GM19035 (cell line): Measurements from ENCODE around the gene FLCN.
"Not testable (repeated sequence)": the region's sequence is repeated elsewhere in the genome, so short reads cannot be mapped to it uniquely, and the experiment has no call there.

ENCODE experiments used
- ATAC-seq: cut with Tn5 transposase; IDR thresholded peaks from one replicate; pipeline ENCODE4 v1.9.1; 2021; ENCODE audit not compliant: unreplicated experiment

Gene FLCN

GRCh38 chr17:17237026-17237799 lies at the start of gene FLCN:
Gene FLCN, minus strand, starts transcription at chr17:17237168. Its CDS starts 9,031 bp downstream, at chr17:17228137.
- peak; percentile 83 for ATAC-seq

- ATAC-seq, result no peak
Observed at GRCh38 chr17:17285951-17286350, 49.0 kb upstream of the FLCN start.

- ATAC-seq, result peak; percentile 89
Observed at GRCh38 chr17:17280613-17281549, 43.9 kb upstream of the FLCN start, which contains the start of gene COPS3. Gene COPS3, minus strand, starts transcription at chr17:17281246. Its CDS starts 60 bp downstream, at chr17:17281186.

DNA sequence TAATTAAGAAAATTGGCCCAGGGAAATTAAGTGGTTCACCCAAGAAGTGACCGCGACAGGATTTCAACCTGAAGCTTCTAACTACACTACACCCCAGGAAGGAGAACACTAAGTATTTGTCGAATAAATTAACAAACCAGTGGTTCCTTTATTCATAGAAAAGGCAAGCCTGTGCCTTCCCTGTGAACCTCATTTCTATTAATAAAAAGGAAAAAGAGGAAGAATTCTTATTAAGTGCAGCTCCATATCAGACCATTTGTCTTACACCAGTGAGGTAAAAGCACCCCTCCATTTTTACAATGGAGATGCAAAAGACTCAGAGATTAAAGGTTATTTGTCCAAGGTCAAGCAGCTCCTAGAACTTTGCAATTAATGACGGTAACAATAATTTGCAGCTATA lies 42.3 kb upstream of the FLCN start:
- no peak for ATAC-seq

DNA sequence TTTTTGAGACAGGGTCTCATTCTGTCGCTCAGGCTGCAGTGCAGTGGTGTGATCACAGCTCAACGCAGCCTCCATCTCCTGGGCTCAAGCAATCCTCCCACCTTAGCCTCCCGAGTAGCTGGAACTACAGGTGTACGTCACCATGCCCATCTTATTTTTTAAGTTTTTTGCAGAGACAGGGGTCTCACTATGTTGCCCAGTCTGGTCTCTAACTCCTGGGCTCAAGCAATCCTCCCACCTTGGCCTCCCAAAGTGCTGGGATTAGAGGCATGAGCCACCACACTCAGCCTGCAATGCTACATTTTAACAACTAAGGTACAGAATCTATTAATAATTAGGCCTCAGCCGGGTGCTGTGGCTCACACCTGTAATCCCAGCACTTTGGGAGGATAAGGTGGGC lies 40.5 kb upstream of the FLCN start:
- not testable (repeated sequence) for ATAC-seq

- ATAC-seq, result no peak
Observed at GRCh38 chr17:17275971-17276370, 39.0 kb upstream of the FLCN start.

- ATAC-seq, result no peak
Observed at GRCh38 chr17:17269926-17270773, 33.2 kb upstream of the FLCN start.

- ATAC-seq, result no peak
Observed at GRCh38 chr17:17264430-17264829, 27.5 kb upstream of the FLCN start.

DNA sequence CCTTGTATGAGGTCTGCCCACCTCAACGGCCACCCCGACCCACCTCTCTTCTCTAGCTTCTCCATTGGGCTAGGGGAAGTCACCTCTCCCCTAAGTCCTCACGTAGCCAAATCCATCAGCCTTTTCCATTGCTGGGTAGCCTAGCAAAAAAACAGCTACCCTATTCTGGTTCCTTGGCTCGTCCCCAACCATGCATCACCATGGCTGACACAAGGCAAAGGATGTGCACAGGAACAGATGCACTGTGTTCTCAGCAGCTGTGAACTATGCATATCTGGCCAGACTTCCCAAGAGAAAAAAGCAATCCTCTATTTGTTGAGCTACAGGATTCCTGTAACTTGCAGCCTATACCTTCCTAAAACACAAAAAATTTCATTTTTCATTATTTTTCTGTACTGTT lies 22.0 kb upstream of the FLCN start:
- no peak for ATAC-seq

GRCh38 chr17:17258011-17258410 lies 21.0 kb upstream of the FLCN start:
- ATAC-seq, result no peak

GRCh38 chr17:17256316-17256715 lies 19.3 kb upstream of the FLCN start:
- no peak for ATAC-seq

DNA sequence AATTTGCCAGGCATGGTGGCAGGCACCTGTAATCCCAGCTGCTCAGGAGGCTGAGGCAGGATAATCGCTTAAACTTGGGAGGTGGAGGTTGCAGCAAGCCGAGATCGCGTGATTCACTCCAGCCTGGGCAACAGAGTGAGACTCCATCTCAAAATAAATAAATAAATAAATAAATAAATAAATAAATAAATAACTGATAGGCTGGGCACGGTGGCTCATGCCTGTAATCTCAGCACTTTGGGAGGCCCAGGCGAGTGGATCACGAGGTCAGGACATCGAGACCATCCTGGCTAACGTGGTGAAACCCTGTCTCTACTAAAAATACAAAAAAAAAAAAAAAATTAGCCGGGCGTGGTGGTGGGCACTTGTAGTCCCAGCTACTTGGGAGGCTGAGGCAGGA lies 18.7 kb upstream of the FLCN start:
- ATAC-seq, result not testable (repeated sequence)

- no peak for ATAC-seq
Observed at GRCh38 chr17:17254036-17254435, 17.1 kb upstream of the FLCN start.

DNA sequence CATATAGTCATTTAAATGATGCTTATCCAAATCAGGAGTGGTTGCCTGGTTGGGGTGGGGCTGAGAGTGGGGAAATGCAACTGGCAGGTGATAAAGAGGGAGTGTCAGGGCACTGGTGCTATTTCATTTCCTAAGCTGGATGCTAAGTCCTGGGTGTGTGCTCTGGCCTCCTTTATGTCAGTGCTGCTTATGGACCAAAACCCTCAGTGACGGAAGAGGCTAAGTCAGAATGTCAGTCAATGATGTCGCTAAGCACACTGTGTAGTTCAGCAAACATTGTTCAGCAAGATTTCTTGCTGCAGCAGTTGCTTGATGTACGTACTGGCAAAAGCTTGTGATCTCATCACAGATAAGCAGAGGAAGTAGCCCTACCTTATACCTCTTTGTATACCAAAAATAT lies 16.4 kb upstream of the FLCN start:
- ATAC-seq, result no peak

DNA sequence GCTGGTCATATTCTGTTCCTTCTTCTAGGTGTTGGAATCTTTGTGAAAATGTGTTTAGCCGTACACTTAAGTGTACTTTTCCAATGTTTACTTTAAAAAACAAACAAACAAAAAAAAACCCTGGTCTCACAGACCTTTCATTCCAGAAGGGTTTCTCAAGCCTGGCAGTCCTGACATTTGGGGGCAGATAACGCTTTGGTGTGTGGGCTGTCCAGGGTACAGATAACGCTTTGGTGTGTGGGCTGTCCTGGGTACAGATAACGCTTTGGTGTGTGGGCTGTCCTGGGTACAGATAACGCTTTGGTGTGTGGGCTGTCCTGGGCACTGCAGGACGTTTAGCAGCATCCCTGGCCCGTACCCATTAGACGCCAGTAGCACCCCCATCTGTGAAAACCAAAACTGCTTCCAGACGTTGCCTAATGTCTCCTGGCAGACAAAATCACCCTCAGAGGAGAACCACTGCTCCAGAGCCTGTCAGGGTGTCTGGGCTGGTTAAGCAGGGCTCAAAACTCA lies 15.2 kb upstream of the FLCN start:
- no peak for ATAC-seq

- ATAC-seq, result no peak
Observed at GRCh38 chr17:17246879-17247278, 9.9 kb upstream of the FLCN start.

GRCh38 chr17:17243163-17243562 lies 6.2 kb upstream of the FLCN start:
- ATAC-seq, result no peak

DNA sequence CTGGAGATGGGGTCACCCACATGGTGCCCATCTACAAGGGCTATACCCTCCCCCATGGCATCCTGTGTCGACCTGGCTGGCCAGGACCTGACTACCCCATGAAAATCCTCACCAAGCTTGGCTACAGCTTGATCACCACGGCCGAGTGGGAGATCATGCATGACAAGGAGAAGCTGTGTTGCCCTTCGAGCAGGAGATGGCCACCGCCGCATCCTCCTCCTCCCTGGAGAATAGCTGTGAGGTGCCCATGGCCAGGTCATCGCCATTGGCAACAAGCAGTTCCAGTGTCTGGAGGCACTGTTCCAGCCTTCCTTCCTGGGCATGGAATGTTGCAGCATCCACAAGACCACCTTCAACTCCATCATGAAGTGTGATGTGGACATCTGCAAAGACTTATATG lies 5.3 kb upstream of the FLCN start:
- no peak for ATAC-seq

GRCh38 chr17:17241656-17242055 lies 4.7 kb upstream of the FLCN start:
- ATAC-seq, result no peak

DNA sequence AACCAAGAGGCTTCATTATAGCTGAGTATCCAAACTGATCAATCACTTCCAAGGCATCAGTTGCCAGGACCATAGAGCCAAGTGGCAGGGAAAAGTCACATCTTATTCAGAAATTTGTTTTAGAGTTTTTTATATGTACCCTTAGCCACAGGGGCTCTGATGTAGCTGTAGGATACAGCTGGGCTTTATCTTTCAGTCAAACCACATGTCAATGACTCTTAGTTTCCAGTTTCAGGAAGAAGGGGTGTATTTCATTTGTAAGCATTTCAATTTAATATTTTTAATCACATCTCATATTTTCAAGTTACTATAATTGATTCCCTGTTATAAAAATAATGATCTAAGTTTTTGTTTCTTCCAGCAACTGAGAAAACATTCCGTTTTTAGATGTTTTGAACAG lies 2.9 kb upstream of the FLCN start:
- no peak for ATAC-seq
